ENCODE measurements around the gene ULBP1. TPM values are rescaled to one million over a fixed set of nuclear protein-coding genes. Genes with fewer than 3 reads are reported as not detected.
"Not testable (repeated sequence)": the region's sequence is repeated elsewhere in the genome, so short reads cannot be mapped to it uniquely, and the experiment has no call there.

The ULBP1 gene
- total RNA-seq, 1 experiment from 2014 or later = 0.28 TPM

GRCh38 chr6:149990661-149991471 is 27.1 kb downstream of the ULBP1 start:
- Histone ChIP-seq H3K4me3 (ENCODE audit: insufficient read depth, low read depth, low read length) (peak overlapping the region; percentile 19; the same call in 1 of the 2 replicates), H3K36me3 (replicated peaks; ENCODE audit: control insufficient read depth, insufficient read depth, low read length) (no peaks in the 10 kb centered on the region), H3K27me3 (ENCODE audit: control insufficient read depth, insufficient read depth, low read length) (peaks cover 91% of the 10 kb centered on the region)
- peak; percentile 82 for DNase-seq

GRCh38 chr6:149991472-149991795 is 27.7 kb downstream of the ULBP1 start:
- H3K4me3 ChIP-seq (ENCODE audit: insufficient read depth, low read depth, low read length); DNase-seq; H3K36me3 ChIP-seq (replicated peaks; ENCODE audit: control insufficient read depth, insufficient read depth, low read length): not testable (repeated sequence)
- peaks cover 89% of the 10 kb centered on the region for H3K27me3 ChIP-seq (ENCODE audit: control insufficient read depth, insufficient read depth, low read length)

- DNase-seq = no peak
- peaks cover 85% of the 10 kb centered on the region for H3K27me3 ChIP-seq (ENCODE audit: control insufficient read depth, insufficient read depth, low read length)
- H3K4me3 ChIP-seq (ENCODE audit: insufficient read depth, low read depth, low read length) = no peak overlapping the region
- no peaks in the 10 kb centered on the region for H3K36me3 ChIP-seq (replicated peaks; ENCODE audit: control insufficient read depth, insufficient read depth, low read length)
Observed at GRCh38 chr6:149991838-149992237, 28.1 kb downstream of the ULBP1 start.

- Histone ChIP-seq H3K27me3 (ENCODE audit: control insufficient read depth, insufficient read depth, low read length) (peaks cover 50% of the 10 kb centered on the region), H3K4me3 (ENCODE audit: insufficient read depth, low read depth, low read length) (no peak overlapping the region), H3K36me3 (replicated peaks; ENCODE audit: control insufficient read depth, insufficient read depth, low read length) (no peaks in the 10 kb centered on the region)
- no peak for DNase-seq
Observed at GRCh38 chr6:149995235-149995750, 31.6 kb downstream of the ULBP1 start.

- DNase-seq = no peak
- Histone ChIP-seq H3K4me3 (ENCODE audit: insufficient read depth, low read depth, low read length) (no peak overlapping the region), H3K36me3 (replicated peaks; ENCODE audit: control insufficient read depth, insufficient read depth, low read length) (no peaks in the 10 kb centered on the region), H3K27me3 (ENCODE audit: control insufficient read depth, insufficient read depth, low read length) (peaks cover 44% of the 10 kb centered on the region)
Observed at GRCh38 chr6:149995971-149996370, 32.2 kb downstream of the ULBP1 start.

- Histone ChIP-seq H3K36me3 (replicated peaks; ENCODE audit: control insufficient read depth, insufficient read depth, low read length) (no peaks in the 10 kb centered on the region), H3K4me3 (ENCODE audit: insufficient read depth, low read depth, low read length) (no peak overlapping the region), H3K27me3 (ENCODE audit: control insufficient read depth, insufficient read depth, low read length) (peaks cover 27% of the 10 kb centered on the region)
- DNase-seq = no peak
Observed at GRCh38 chr6:149999636-150000035, 35.9 kb downstream of the ULBP1 start.

GRCh38 chr6:150001295-150002008 is 37.7 kb downstream of the ULBP1 start:
- Histone ChIP-seq H3K36me3 (replicated peaks; ENCODE audit: control insufficient read depth, insufficient read depth, low read length) (no peaks in the 10 kb centered on the region), H3K27me3 (ENCODE audit: control insufficient read depth, insufficient read depth, low read length) (peaks cover 23% of the 10 kb centered on the region), H3K4me3 (ENCODE audit: insufficient read depth, low read depth, low read length) (no peak overlapping the region)
- DNase-seq = no peak

DNA sequence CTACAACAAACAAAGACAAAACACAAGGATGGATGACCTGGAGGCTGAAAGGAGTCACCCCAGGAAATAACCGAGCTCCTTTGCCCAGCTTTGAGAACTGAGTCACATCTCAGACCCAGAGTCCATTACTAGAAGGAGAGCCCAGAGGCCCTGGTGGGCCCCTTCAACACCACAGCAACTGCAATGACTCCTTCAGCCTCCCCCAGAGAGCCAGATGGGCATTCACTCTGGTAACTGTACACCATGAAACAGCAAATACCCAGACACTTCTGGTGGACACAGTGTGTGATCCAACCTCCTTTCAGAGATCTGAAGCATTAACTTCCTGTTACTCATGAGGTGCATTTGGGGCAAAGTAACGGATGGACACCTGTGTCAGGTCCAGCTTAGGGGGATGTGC is 39.0 kb downstream of the ULBP1 start:
- Histone ChIP-seq H3K27me3 (ENCODE audit: control insufficient read depth, insufficient read depth, low read length) (peaks cover 27% of the 10 kb centered on the region), H3K4me3 (ENCODE audit: insufficient read depth, low read depth, low read length) (no peak overlapping the region), H3K36me3 (replicated peaks; ENCODE audit: control insufficient read depth, insufficient read depth, low read length) (no peaks in the 10 kb centered on the region)
- DNase-seq = no peak

DNA sequence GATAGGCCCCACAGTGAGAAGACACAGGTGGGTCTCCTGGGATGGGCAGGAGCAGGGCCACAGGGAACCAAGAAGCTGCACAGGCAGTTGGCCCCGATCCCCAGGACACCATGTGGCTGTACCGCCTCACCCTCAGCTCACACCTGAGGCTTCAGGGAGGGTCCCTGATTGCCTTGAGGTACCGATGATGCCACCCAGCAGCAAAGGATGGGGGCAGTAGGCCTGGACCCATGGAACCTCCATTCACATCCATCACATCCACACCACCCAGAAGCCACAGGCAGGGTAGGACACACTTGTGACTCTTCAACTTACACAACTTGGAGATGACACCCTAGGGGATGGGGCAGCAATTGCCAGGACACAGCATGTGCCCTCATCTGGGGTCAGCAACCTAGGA is 39.9 kb downstream of the ULBP1 start:
- H3K36me3 ChIP-seq (replicated peaks; ENCODE audit: control insufficient read depth, insufficient read depth, low read length); DNase-seq; H3K4me3 ChIP-seq (ENCODE audit: insufficient read depth, low read depth, low read length): not testable (repeated sequence)
- peaks cover 29% of the 10 kb centered on the region for H3K27me3 ChIP-seq (ENCODE audit: control insufficient read depth, insufficient read depth, low read length)

DNA sequence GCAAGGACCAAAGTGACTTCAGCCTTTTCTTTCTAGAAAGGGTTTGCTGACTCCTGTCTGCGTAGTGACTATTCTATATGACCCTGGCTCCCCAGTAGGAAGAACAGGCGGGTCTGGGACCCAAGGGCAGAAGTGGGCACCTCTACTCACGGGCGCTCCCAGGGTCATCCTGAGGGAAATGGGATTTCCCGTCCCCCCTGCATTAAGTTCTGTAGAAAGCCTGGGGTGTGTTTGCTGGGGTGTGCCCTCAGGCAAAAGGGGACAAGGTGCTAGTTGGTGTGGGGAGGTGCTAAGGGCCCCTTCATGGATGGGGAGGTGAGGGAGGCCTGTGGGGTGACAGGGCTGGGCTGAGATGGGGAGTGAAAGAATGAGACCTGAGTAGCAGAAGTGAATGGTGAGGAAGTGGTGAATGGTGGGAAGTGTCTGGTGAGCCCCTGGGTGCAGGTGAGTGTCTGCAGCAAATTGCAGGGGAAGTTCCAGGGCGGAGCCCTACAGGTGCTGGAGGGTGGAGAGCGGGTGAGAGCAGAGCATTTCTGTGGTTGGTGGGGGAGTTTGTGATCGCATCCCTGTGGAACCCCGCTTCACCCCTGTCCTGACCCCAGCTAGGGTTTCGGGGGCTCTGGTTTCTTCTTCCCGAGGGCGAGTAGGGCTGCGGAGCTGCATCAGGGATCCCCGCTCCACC is 40.5 kb downstream of the ULBP1 start:
- H3K4me3 ChIP-seq (ENCODE audit: insufficient read depth, low read depth, low read length) = peak overlapping the region; percentile 62
- no peak for DNase-seq
- peaks cover 33% of the 10 kb centered on the region for H3K27me3 ChIP-seq (ENCODE audit: control insufficient read depth, insufficient read depth, low read length)
- H3K36me3 ChIP-seq (replicated peaks; ENCODE audit: control insufficient read depth, insufficient read depth, low read length) = no peaks in the 10 kb centered on the region

DNA sequence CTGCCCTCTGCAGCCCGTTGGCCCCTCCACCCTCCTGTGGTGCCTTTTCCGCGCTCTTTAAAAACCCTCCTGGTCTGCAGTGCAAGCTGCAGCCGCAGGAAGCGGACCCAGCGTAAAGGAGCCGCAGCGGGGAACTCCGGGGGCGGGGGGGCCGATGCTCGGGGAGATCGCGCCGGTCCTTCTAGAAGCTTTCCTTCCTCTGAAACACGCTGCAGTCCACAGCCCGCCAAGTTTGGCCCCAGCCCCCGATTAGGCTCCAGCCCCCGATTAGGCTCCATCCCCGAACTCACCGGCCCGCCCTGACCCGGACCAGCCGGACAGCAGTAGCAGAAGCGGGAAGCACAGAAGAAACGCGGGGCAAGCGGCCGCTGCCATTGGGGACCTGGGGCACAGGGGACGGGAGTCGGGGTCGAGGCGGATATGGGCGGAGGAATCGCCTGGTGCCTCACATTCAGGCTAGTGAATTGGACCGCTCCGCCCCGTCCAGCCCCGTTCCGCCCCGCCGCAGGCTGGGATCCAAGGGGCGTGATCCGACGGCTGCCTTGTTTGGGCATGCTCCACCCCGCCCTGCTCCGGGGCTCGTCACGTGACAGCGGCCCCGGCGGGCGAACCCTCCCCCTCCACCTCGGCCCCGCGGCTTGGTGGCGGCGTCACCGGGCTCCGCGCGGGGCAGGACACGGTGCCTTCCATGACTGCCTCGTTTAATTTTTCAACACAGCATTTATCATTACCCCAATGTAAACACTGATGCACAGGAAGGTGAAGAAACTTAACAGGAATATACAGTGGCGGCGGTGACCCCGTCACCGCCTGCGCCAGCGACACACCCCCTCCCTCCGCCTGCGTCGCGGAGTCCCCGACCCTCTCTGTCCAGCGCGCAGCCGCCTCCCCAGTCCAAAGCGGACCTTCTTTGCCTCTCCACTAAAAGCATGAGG is 41.3 kb downstream of the ULBP1 start:
- Histone ChIP-seq H3K27me3 (ENCODE audit: control insufficient read depth, insufficient read depth, low read length) (peaks cover 37% of the 10 kb centered on the region), H3K4me3 (ENCODE audit: insufficient read depth, low read depth, low read length) (peak overlapping the region; percentile 62), H3K36me3 (replicated peaks; ENCODE audit: control insufficient read depth, insufficient read depth, low read length) (no peaks in the 10 kb centered on the region)
- peak; percentile 100 for DNase-seq

- Histone ChIP-seq H3K4me3 (ENCODE audit: insufficient read depth, low read depth, low read length) (peak overlapping the region; percentile 62), H3K27me3 (ENCODE audit: control insufficient read depth, insufficient read depth, low read length) (peaks cover 45% of the 10 kb centered on the region), H3K36me3 (replicated peaks; ENCODE audit: control insufficient read depth, insufficient read depth, low read length) (no peaks in the 10 kb centered on the region)
- no peak for DNase-seq
Observed at GRCh38 chr6:150005761-150006651, 42.3 kb downstream of the ULBP1 start.

DNA sequence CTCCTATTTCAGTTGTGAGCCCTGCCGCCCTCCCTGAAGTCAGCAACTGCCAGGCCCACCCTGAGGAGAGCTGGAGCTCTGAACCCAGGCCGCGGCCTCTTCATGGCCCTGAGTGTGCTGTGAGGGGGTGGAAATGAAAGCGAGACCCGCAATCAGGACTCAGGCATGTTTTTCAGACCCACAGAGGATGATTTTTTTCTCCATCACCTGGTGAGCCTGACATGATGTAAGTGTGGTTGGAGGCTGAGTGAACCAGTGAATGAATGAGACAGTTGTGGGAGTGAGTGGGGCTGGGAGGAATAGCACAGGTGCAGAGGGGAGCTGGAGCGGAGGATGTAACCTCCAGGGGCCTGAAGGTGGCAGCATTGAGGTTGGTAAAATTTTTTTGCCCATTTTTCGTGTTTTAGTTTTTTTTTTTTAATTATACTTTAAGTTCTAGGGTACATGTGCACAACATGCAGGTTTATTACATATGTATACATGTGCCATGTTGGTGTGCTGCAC is 43.3 kb downstream of the ULBP1 start:
- Histone ChIP-seq H3K36me3 (replicated peaks; ENCODE audit: control insufficient read depth, insufficient read depth, low read length) (no peaks in the 10 kb centered on the region), H3K27me3 (ENCODE audit: control insufficient read depth, insufficient read depth, low read length) (peaks cover 54% of the 10 kb centered on the region)

More for the DNA sequence above, 43.3 kb downstream of the ULBP1 start:
- H3K4me3 ChIP-seq (ENCODE audit: insufficient read depth, low read depth, low read length) = no peak overlapping the region
- DNase-seq = peak; percentile 82

Measured in H7 (cell line).